OCI-LY7 (cell line): ENCODE measurements around the gene COG4.

Experiments used
- CTCF ChIP-seq: fragments of 200-600 bp; sonication (generic); conservative IDR thresholded peaks from 2 replicates; pipeline ENCODE4 v1.5.1; 2014; ENCODE audit warnings: mild to moderate bottlenecking, antibody characterized with exemption, low read length, moderate library complexity, mixed read lengths
- EZH2phosphoT487 ChIP-seq: fragments of 200-600 bp; sonication (generic); IDR thresholded peaks from 2 replicates; pipeline ENCODE4 v1.6.1; 2018; ENCODE audit warnings: low read depth, borderline replicate concordance, mild to moderate bottlenecking, mixed run types, antibody characterized with exemption, low read length, moderate library complexity, mixed read lengths

DNA sequence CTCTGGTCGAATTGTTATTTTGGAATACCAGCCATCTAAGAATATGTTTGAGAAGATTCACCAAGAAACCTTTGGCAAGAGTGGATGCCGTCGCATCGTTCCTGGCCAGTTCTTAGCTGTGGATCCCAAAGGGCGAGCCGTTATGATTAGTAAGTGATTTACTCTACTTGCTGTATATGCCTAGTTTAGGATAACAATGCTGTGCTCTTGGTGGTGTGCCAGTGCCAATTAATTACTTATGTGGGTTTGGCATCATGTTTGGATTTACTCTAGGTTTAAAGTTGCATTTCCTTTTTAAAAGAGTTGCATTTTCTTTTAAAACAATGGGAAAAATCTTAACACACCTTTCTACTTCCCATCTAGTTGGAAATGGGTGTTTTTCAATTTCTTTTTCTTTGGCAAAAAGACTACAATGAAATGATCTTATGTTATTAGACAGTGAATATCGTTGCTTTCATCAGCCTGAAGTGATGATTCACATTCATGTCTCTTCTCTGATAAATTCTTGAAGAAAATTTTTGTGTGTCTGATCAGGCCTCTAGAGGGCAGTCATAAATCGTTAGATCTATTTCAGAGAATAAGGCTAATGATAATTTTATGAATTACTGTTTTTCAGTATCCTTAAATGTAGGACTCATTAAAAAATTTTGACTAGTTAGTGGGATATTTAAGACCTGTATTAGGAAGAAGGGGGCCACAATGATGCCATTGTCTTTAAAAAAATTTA is 5.9 kb upstream of the COG4 start:
- TF ChIP-seq CTCF (peak; percentile 85), EZH2phosphoT487 (no peak)
